Heart right ventricle (tissue), 16 donors: ENCODE measurements around the gene C14orf93. TPM values are rescaled to one million over a fixed set of nuclear protein-coding genes. Genes with fewer than 3 reads are reported as not detected.

ENCODE experiments used
- ATAC-seq, 8 donors: fragments of 200-7000 bp; cut with Tn5 transposase; one replicate each; pipeline ENCODE4 v1.9.1; 2020; ENCODE audit warnings: mild to moderate bottlenecking in 8 of 8, moderate library complexity in 8 of 8, moderate number of reproducible peaks in 1 of 8
- DNase-seq, 2 donors: peaks; one replicate each; pipeline ENCODE4 v3.0.0-alpha.2; 2020
- H3K27ac ChIP-seq, 10 donors: fragments of 200-600 bp; sonication (generic) in 2 of 10; one replicate each; pipeline versions ENCODE4 v1.5.0 to v1.8.0; 2020 to 2022; ENCODE audit warnings: mild to moderate bottlenecking in 3 of 10
- H3K27me3 ChIP-seq, 7 donors: fragments of 200-600 bp; one replicate each; pipeline ENCODE4 v1.8.0; 2021 to 2022; ENCODE audit warnings: mild to moderate bottlenecking in 2 of 7
- H3K36me3 ChIP-seq, 9 donors: fragments of 200-600 bp; sonication (generic) in 1 of 9; one replicate each; pipeline versions ENCODE4 v1.5.0 to v1.8.0; 2020 to 2022; ENCODE audit warnings: mild to moderate bottlenecking in 2 of 9
- H3K4me1 ChIP-seq, 9 donors: fragments of 200-600 bp; sonication (generic) in 1 of 9; one replicate each; pipeline versions ENCODE4 v1.5.0 to v1.8.0; 2020 to 2022; ENCODE audit warnings: mild to moderate bottlenecking in 4 of 9
- H3K4me3 ChIP-seq, 10 donors: fragments of 200-600 bp; sonication (generic) in 2 of 10; one replicate each; pipeline versions ENCODE4 v1.5.0 to v1.8.0; 2020 to 2022; ENCODE audit warnings: mild to moderate bottlenecking in 7 of 10, moderate library complexity in 2 of 10
- H3K9me3 ChIP-seq, 11 donors: fragments of 200-600 bp in 10 of 11; sonication (generic) in 2 of 11; one replicate each; pipeline versions ENCODE4 v1.5.0 to v1.8.0; 2013 to 2022; ENCODE audit warnings: mild to moderate bottlenecking in 2 of 11, control low read depth in 1 of 11, moderate library complexity in 1 of 11
- CTCF ChIP-seq, 9 donors: fragments of 200-600 bp; sonication (generic) in 2 of 9; IDR thresholded peaks; one replicate each; pipeline versions ENCODE4 v1.5.0 to v1.8.0; 2021 to 2022; ENCODE audit warnings: antibody characterized with exemption in 9 of 9, mild to moderate bottlenecking in 5 of 9, moderate library complexity in 1 of 9
- WGBS, 2 donors: extraction: QIAGEN DNeasy Blood & Tissue Kit; methylation state at CpG; one replicate each; pipeline ENCODE4 v1.1.7; 2013; ENCODE audit warnings: inconsistent platforms in 1 of 2; 5-methylcytosine and 5-hydroxymethylcytosine counted together
- intact Hi-C, 10 donors: fragments of 100-400 bp; cut with DNase I; formaldehyde crosslinking; loops; one replicate each; pipeline versions ENCODE4 v1.11.1 to v1.14.2; 2022
- polyA plus RNA-seq, 2 donors: library from polyadenylated mRNA; stranded (reverse); fragments of 200-250 nt; gene quantifications; one replicate each; pipeline ENCODE4 v1.2.3, GENCODE V29; 2013
- total RNA-seq, 10 donors: library from RNA; stranded (reverse); fragmentation: NEBNext Ultra II Directional in 3 of 10; extraction: Animal tissue kit (Norgen Biotek cat#: 25700) in 3 of 10; gene quantifications; one replicate each; pipeline versions ENCODE4 v1.2.1 to v1.2.4, GENCODE V29; 2021 to 2023
- donor health status: Arrhythmogenic right ventricular cardiomyopathy.
- donor health status: ischemic (EF 13 %, LVEDD 7.1; RV severe dilation, severe dysfunction).
- donor health status: healthy with polysubstance abuse.
- donor health status: DM: no; HTN: yes; CAD: no.
- donor health status: DM: no; HTN: no; CAD: no.
- donor health status: ischemic (EF 25% LVEDD 6.9; RV normal size, moderate dysfunction).
- donor health status: ischemic (EF 25% LVEDD 5.7; RV mildly dilated, moderate dysfunction).
- donor health status: healthy.
- donor health status: DM: yes; HTN: yes; CAD: no.
- donor health status: Ischemic cardiomyopathy.
- donor health status: ischemic (EF 35%, LVEDD 5.7; RV mildly dilated, moderate dysfunction).
- donor health status: nonischemic (EF 11% LVEDD 7.7; RV severe dilation, severe dysfunction).
- donor health status: DM: yes; HTN: yes; CAD: no.
- donor health status: PGD.
- donor health status: ischemic (EF 29% LVEDD 5.4; RV normal size, mild dysfunction).
- donor health status: nonischemic (EF 23%, LVEDD 6.1; RV moderate dilation, normal function).

C14orf93 gene
- total and polyA plus RNA-seq, 12 donors, result 3.2 to 6.7 (median 4.8) TPM

- Histone ChIP-seq H3K27me3 (peaks cover 0 to 33% (median 0%) of the 10 kb centered on the region in 7 donors), H3K4me3 (peak overlapping the region; percentile 62 to 88 (median 76)), H3K9me3 (no peaks in the 10 kb centered on the region), H3K4me1 (peaks cover 8 to 76% (median 55%) of the 10 kb centered on the region in 9 donors), H3K36me3 (peaks cover 0 to 2% (median 0%) of the 10 kb centered on the region in 9 donors), H3K27ac (peak overlapping the region in 9 of 10 donors; percentile 53 to 91 (median 78))
- ATAC-seq (peak in 6 of 8 donors; percentile 1 to 30 (median 10)), DNase-seq (peak in 1 of 2 donors; percentile 25)
- intact Hi-C loops, result loop anchor here in 3 of 10 donors (5.0 to 10.0 kb wide), 3 partner anchors 46 to 424 kb away; no protein-coding TSS in a partner anchor
- TF ChIP-seq CTCF (IDR thresholded peaks at IDR 0.05), result no peak
- WGBS, 2 donors, result 0 to 3% methylated on average over 72 to 76 of the region's 76 CpGs
Observed at GRCh38 chr14:22981090-22981875, 28.7 kb downstream of the C14orf93 start.

DNA sequence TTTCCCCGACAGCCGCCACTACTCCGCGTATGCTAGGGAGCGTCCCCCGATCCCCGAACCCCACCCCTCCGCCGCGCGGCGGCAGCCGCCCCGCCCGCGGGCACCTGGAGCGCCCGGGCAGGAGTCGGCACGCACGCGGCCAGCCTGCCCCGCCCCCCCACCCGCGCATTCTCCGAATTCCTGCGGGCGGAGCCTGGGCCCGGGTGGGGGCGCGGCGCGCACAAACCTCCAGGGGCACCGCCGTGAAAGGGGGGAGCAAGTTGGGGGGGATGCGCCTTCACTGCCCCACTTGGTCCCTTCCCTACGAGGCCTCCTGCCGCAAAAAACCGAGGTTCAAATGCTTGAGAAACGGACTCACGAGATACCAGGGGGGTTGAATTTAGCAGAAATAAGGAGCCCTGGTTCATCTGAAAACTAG, 29.3 kb downstream of the C14orf93 start:
- 1% methylated on average over 21 to 41 of the region's 41 CpGs for WGBS, 2 donors
- Histone ChIP-seq H3K9me3 (no peaks in the 10 kb centered on the region), H3K27ac (peak overlapping the region in 9 of 10 donors; percentile 35 to 91 (median 78)), H3K36me3 (peaks cover 0 to 8% (median 0%) of the 10 kb centered on the region in 9 donors), H3K4me3 (peak overlapping the region; percentile 11 to 88 (median 75)), H3K27me3 (peaks cover 0 to 33% (median 0%) of the 10 kb centered on the region in 7 donors), H3K4me1 (peaks cover 8 to 77% (median 55%) of the 10 kb centered on the region in 9 donors)
- DNase-seq (peak; percentile 31 to 34), ATAC-seq (peak in 4 of 8 donors; percentile 9 to 50 (median 16))
- intact Hi-C loops, result loop anchor here in 3 of 10 donors (5.0 to 10.0 kb wide), 3 partner anchors 46 to 423 kb away; no protein-coding TSS in a partner anchor
- TF ChIP-seq CTCF (IDR thresholded peaks at IDR 0.05), result no peak

DNA sequence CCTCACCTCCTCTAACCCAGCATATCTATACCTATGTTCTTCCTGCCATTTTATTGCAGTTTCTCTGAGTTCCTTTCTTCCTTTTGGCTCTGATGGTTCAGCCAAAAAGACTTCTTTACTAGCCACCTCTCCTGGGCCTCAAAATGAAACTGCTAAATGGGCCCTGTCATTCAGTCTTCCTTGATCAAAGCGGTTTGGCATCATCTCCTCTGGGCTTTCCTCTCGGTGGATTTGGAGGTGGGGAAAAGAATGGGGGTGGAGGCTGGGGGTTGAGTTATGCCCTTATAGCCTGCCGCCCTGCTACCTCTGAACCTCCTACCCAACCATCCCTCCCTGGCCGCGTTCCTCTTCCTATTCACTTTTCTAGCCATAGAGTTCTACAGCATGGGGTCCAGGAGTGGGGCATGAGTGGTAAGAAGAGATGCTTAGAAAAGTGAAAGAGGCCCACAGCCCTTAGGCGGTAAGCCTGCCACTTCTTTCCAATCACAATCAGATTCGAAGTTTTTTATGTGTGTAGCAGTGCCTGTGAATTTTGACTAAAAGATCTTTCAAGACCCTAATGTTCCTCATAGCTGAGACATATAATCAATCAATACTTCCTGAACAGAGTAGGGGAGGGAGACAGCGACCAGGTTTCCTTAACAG, 30.1 kb downstream of the C14orf93 start:
- DNase-seq (no peak), ATAC-seq (no peak)
- peaks cover 0 to 33% (median 0%) of the 10 kb centered on the region in 7 donors for H3K27me3 ChIP-seq
- intact Hi-C loops, result loop anchor here in 3 of 10 donors (5.0 to 10.0 kb wide), 3 partner anchors 45 to 423 kb away; no protein-coding TSS in a partner anchor
- no peaks in the 10 kb centered on the region for H3K9me3 ChIP-seq
- peaks cover 8 to 77% (median 55%) of the 10 kb centered on the region in 9 donors for H3K4me1 ChIP-seq
- H3K36me3 ChIP-seq, result peaks cover 0 to 13% (median 0%) of the 10 kb centered on the region in 9 donors
- H3K4me3 ChIP-seq, result peak overlapping the region; percentile 11 to 88 (median 75)
- no peak for TF ChIP-seq CTCF (IDR thresholded peaks at IDR 0.05)
- 44 to 54% methylated on average over 8 of the region's 8 CpGs for WGBS, 2 donors
- H3K27ac ChIP-seq, result peak overlapping the region in 8 of 10 donors; percentile 35 to 91 (median 82)
